HUES6 (cell line): ENCODE results near the gene MEF2D.

Experiments
- H3K27ac ChIP-seq: 2 replicates; pipeline ENCODE4 v1.7.0; 2013; ENCODE audit warnings: low read depth, mild to moderate bottlenecking, low read length, inconsistent platforms
- H3K27me3 ChIP-seq: 2 replicates; pipeline ENCODE4 v1.6.1; 2013; ENCODE audit warnings: low read length; ENCODE audit not compliant: control insufficient read depth, insufficient read depth
- H3K36me3 ChIP-seq: 2 replicates; pipeline ENCODE4 v1.6.1; 2013; ENCODE audit warnings: low read length; ENCODE audit not compliant: control insufficient read depth, insufficient read depth
- H3K4me1 ChIP-seq: 2 replicates; pipeline ENCODE4 v1.6.1; 2013; ENCODE audit warnings: low read length; ENCODE audit not compliant: control insufficient read depth, insufficient read depth
- H3K4me3 ChIP-seq: 2 replicates; pipeline ENCODE4 v1.5.1; 2013; ENCODE audit warnings: low read depth, low read length
- H3K9ac ChIP-seq: one replicate; pipeline ENCODE4 v1.6.1; 2013; ENCODE audit warnings: mild to moderate bottlenecking, low read length
- H3K9me3 ChIP-seq: 2 replicates; pipeline ENCODE4 v1.6.1; 2013; ENCODE audit warnings: low read depth, low read length; ENCODE audit not compliant: control insufficient read depth, insufficient read depth

The MEF2D gene

GRCh38 chr1:156477526-156478249 lies 22.9 kb downstream of the MEF2D start:
- Histone ChIP-seq H3K4me1 (peaks cover 33% of the 10 kb centered on the region), H3K9ac (peak overlapping the region; percentile 13), H3K4me3 (no peak overlapping the region), H3K27ac (no peak overlapping the region), H3K9me3 (no peaks in the 10 kb centered on the region), H3K27me3 (no peaks in the 10 kb centered on the region), H3K36me3 (peaks cover 82% of the 10 kb centered on the region)

- Histone ChIP-seq H3K9ac (no peak overlapping the region), H3K27me3 (no peaks in the 10 kb centered on the region), H3K36me3 (peaks cover 78% of the 10 kb centered on the region), H3K9me3 (no peaks in the 10 kb centered on the region), H3K4me3 (no peak overlapping the region), H3K27ac (no peak overlapping the region), H3K4me1 (peaks cover 32% of the 10 kb centered on the region)
Observed at GRCh38 chr1:156476501-156477298, 23.9 kb downstream of the MEF2D start.

- Histone ChIP-seq H3K4me3 (no peak overlapping the region), H3K4me1 (peaks cover 25% of the 10 kb centered on the region), H3K9ac (no peak overlapping the region), H3K36me3 (peaks cover 81% of the 10 kb centered on the region), H3K27me3 (no peaks in the 10 kb centered on the region), H3K27ac (peak overlapping the region; percentile 4; the same call in 1 of the 2 replicates), H3K9me3 (no peaks in the 10 kb centered on the region)
Observed at GRCh38 chr1:156475568-156476500, 24.7 kb downstream of the MEF2D start.

- no peak overlapping the region for H3K4me3 ChIP-seq
- no peak overlapping the region for H3K27ac ChIP-seq
- H3K9ac ChIP-seq = no peak overlapping the region
- H3K36me3 ChIP-seq = peaks cover 76% of the 10 kb centered on the region
- H3K27me3 ChIP-seq = no peaks in the 10 kb centered on the region
- peaks cover 18% of the 10 kb centered on the region for H3K4me1 ChIP-seq
- H3K9me3 ChIP-seq = no peaks in the 10 kb centered on the region
Observed at GRCh38 chr1:156474966-156475365, 25.6 kb downstream of the MEF2D start.

GRCh38 chr1:156471496-156472490 lies 28.8 kb downstream of the MEF2D start:
- Histone ChIP-seq H3K4me1 (peaks cover 9% of the 10 kb centered on the region), H3K9ac (no peak overlapping the region), H3K27me3 (no peaks in the 10 kb centered on the region), H3K4me3 (no peak overlapping the region), H3K36me3 (peaks cover 65% of the 10 kb centered on the region), H3K9me3 (no peaks in the 10 kb centered on the region), H3K27ac (peak overlapping the region; percentile 14; the same call in 1 of the 2 replicates)

- Histone ChIP-seq H3K36me3 (peaks cover 53% of the 10 kb centered on the region), H3K27ac (no peak overlapping the region)
Observed at GRCh38 chr1:156470473-156470872, 30.1 kb downstream of the MEF2D start.

GRCh38 chr1:156468693-156469345 lies 31.8 kb downstream of the MEF2D start:
- Histone ChIP-seq H3K9me3 (no peaks in the 10 kb centered on the region), H3K27me3 (no peaks in the 10 kb centered on the region), H3K36me3 (peaks cover 38% of the 10 kb centered on the region), H3K4me3 (no peak overlapping the region), H3K4me1 (peaks cover 20% of the 10 kb centered on the region), H3K9ac (no peak overlapping the region), H3K27ac (no peak overlapping the region)

More at GRCh38 chr1:156470473-156470872, 30.1 kb downstream of the MEF2D start:
- Histone ChIP-seq H3K4me1 (peaks cover 8% of the 10 kb centered on the region; the same call in 1 of the 2 replicates), H3K9ac (no peak overlapping the region), H3K4me3 (no peak overlapping the region), H3K27me3 (no peaks in the 10 kb centered on the region), H3K9me3 (no peaks in the 10 kb centered on the region)

GRCh38 chr1:156467906-156468305 lies 32.7 kb downstream of the MEF2D start:
- Histone ChIP-seq H3K36me3 (peaks cover 31% of the 10 kb centered on the region), H3K9ac (no peak overlapping the region), H3K4me1 (peaks cover 28% of the 10 kb centered on the region), H3K4me3 (no peak overlapping the region), H3K27ac (no peak overlapping the region), H3K9me3 (no peaks in the 10 kb centered on the region), H3K27me3 (no peaks in the 10 kb centered on the region)

- Histone ChIP-seq H3K36me3 (peaks cover 31% of the 10 kb centered on the region), H3K9me3 (no peaks in the 10 kb centered on the region), H3K4me3 (no peak overlapping the region), H3K4me1 (peaks cover 28% of the 10 kb centered on the region), H3K27me3 (no peaks in the 10 kb centered on the region), H3K27ac (no peak overlapping the region), H3K9ac (no peak overlapping the region)
Observed at GRCh38 chr1:156467385-156467784, 33.2 kb downstream of the MEF2D start.
